ENCODE measurements around the gene TTC34.

GRCh38 chr1:2627746-2628145 lies 173.7 kb downstream of the TTC34 start:
- no peak for TF ChIP-seq CTCF (IDR thresholded peaks at IDR 0.05)
- no peak for TF ChIP-seq POLR2A (IDR thresholded peaks at IDR 0.05)
